SU-DHL-6 (cell line): Measurements from ENCODE around the gene BOK.

Experiments
- EZH2phosphoT487 ChIP-seq: fragments of 200-600 bp; sonication (generic), shearing (Covaris generic); conservative IDR thresholded peaks from 2 replicates; pipeline ENCODE4 v1.6.1; 2018; ENCODE audit warnings: mild to moderate bottlenecking, antibody characterized with exemption, low read length, moderate library complexity, mixed read lengths
- TF ChIP-seq, protein P1 (sequence below): fragments of 200-600 bp; sonication (generic); IDR thresholded peaks from one replicate; pipeline ENCODE4 v1.5.1; 2017; ENCODE audit warnings: antibody characterized with exemption, mild to moderate bottlenecking, low read length, moderate library complexity; ENCODE audit not compliant: insufficient read depth, poor library complexity, severe bottlenecking

DNA sequence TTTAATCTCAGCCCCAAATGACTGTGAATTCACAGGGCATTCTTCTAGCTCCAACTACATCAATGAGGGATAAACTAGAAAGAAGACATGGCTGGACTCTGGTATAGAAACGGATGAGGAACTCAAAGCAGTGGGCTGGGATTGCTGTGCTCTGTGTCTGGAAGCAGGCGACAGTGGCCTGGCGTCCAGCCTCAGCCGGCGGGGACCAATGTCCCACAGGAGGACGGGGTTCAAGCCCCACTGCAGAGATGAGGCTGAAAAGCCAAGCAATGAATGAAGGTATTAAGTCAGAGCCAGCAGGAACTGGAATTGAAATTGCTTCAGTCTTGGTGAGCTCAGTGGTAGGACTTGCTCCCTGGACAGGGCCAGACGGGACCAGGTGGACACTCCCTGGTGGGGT, 24.3 kb upstream of the BOK start:
- TF ChIP-seq, protein P1, sequence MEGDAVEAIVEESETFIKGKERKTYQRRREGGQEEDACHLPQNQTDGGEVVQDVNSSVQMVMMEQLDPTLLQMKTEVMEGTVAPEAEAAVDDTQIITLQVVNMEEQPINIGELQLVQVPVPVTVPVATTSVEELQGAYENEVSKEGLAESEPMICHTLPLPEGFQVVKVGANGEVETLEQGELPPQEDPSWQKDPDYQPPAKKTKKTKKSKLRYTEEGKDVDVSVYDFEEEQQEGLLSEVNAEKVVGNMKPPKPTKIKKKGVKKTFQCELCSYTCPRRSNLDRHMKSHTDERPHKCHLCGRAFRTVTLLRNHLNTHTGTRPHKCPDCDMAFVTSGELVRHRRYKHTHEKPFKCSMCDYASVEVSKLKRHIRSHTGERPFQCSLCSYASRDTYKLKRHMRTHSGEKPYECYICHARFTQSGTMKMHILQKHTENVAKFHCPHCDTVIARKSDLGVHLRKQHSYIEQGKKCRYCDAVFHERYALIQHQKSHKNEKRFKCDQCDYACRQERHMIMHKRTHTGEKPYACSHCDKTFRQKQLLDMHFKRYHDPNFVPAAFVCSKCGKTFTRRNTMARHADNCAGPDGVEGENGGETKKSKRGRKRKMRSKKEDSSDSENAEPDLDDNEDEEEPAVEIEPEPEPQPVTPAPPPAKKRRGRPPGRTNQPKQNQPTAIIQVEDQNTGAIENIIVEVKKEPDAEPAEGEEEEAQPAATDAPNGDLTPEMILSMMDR, result no peak
- no peak for TF ChIP-seq EZH2phosphoT487
